Measurements from ENCODE around the gene SLC45A2.

- TF ChIP-seq POLR2A (IDR thresholded peaks at IDR 0.05; ENCODE audit: low read depth, low read length), result no peak
- TF ChIP-seq TAF1 (IDR thresholded peaks at IDR 0.05; ENCODE audit: borderline replicate concordance, low read depth, low read length), result no peak
- TF ChIP-seq POLR2AphosphoS5 (IDR thresholded peaks at IDR 0.05; ENCODE audit: low read depth, low read length), result no peak
Measured at GRCh38 chr5:34020726-34021125, 36.2 kb upstream of the SLC45A2 start.

All from GM12892 (cell line).